NB4 (cell line): ENCODE measurements around the gene METTL27.

Source experiments
- MYC ChIP-seq: IDR thresholded peaks from 2 replicates; pipeline ENCODE4 v1.6.1; 2011; ENCODE audit warnings: low read depth, low read length
- POLR2A ChIP-seq: IDR thresholded peaks from 2 replicates; pipeline ENCODE4 v1.6.1; 2011; ENCODE audit warnings: mild to moderate bottlenecking; ENCODE audit not compliant: insufficient read length; ENCODE audit errors: extremely low read depth
- TF ChIP-seq, protein P1 (sequence below): IDR thresholded peaks from 2 replicates; pipeline ENCODE4 v1.6.1; 2011; ENCODE audit warnings: low read depth, low read length
- TF ChIP-seq, protein P2 (sequence below): IDR thresholded peaks from one replicate; pipeline ENCODE4 v1.5.1; 2012; ENCODE audit warnings: low read depth, low read length

- TF ChIP-seq, protein P1, sequence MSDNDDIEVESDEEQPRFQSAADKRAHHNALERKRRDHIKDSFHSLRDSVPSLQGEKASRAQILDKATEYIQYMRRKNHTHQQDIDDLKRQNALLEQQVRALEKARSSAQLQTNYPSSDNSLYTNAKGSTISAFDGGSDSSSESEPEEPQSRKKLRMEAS = no peak
- TF ChIP-seq, protein P2, sequence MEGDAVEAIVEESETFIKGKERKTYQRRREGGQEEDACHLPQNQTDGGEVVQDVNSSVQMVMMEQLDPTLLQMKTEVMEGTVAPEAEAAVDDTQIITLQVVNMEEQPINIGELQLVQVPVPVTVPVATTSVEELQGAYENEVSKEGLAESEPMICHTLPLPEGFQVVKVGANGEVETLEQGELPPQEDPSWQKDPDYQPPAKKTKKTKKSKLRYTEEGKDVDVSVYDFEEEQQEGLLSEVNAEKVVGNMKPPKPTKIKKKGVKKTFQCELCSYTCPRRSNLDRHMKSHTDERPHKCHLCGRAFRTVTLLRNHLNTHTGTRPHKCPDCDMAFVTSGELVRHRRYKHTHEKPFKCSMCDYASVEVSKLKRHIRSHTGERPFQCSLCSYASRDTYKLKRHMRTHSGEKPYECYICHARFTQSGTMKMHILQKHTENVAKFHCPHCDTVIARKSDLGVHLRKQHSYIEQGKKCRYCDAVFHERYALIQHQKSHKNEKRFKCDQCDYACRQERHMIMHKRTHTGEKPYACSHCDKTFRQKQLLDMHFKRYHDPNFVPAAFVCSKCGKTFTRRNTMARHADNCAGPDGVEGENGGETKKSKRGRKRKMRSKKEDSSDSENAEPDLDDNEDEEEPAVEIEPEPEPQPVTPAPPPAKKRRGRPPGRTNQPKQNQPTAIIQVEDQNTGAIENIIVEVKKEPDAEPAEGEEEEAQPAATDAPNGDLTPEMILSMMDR = no peak
- TF ChIP-seq POLR2A (no peak), MYC (no peak)
Observed at GRCh38 chr7:73838642-73839041, 3.7 kb downstream of the METTL27 start.
